Pancreas (tissue), 10 donors: ENCODE results near the gene VAPB. TPM values are rescaled to one million over a fixed set of nuclear protein-coding genes. Genes with fewer than 3 reads are reported as not detected.
A peak's percentile ranks its signal among the peaks of the same experiment; 100 is the strongest.

Experiments used
- ATAC-seq, 4 donors: fragments of 200-7000 bp; cut with Tn5 transposase; one replicate each; pipeline versions ENCODE4 v1.8.0 to v1.9.1; 2020; ENCODE audit warnings: mild to moderate bottlenecking in 4 of 4, moderate library complexity in 4 of 4
- DNase-seq, 6 donors: peaks; one replicate each; pipeline ENCODE4 v3.0.0-alpha.2; 2020
- FAIRE-seq: peaks from 2 replicates; lab custom pipeline; 2012; peaks lifted over from hg19 to GRCh38; lab: Jason Lieb, UNC
- H3K27ac ChIP-seq, 4 donors: fragments of 200-600 bp; sonication (generic); 1 replicate in 3 of 4; 2 replicates in 1 of 4; pipeline versions ENCODE4 v1.5.0 to v1.8.0; 2020
- H3K27me3 ChIP-seq, 4 donors: fragments of 200-600 bp; one replicate each; pipeline ENCODE4 v1.8.0; 2021
- H3K36me3 ChIP-seq, 3 donors: fragments of 200-600 bp; sonication (generic) in 1 of 3; one replicate each; pipeline versions ENCODE4 v1.5.0 to v1.8.0; 2020 to 2021
- H3K4me1 ChIP-seq, 3 donors: fragments of 200-600 bp; one replicate each; pipeline ENCODE4 v1.8.0; 2021
- H3K4me3 ChIP-seq, 4 donors: fragments of 200-600 bp; sonication (generic) in 2 of 4; one replicate each; pipeline versions ENCODE4 v1.5.0 to v1.8.0; 2020 to 2021
- H3K9me3 ChIP-seq, 4 donors: fragments of 200-600 bp; one replicate each; pipeline ENCODE4 v1.8.0; 2021
- WGBS, 2 donors: extraction: QIAGEN DNeasy Blood & Tissue Kit; methylation state at CpG; one replicate each; pipeline ENCODE4 v1.1.7; 2013; 5-methylcytosine and 5-hydroxymethylcytosine counted together
- intact Hi-C, 3 donors: fragments of 100-400 bp; cut with DNase I; formaldehyde crosslinking; loops; one replicate each; pipeline versions ENCODE4 v1.11.1 to v1.14.2; 2022
- polyA plus RNA-seq, 2 donors: library from polyadenylated mRNA; stranded (reverse); fragments of 200-250 nt; gene quantifications; one replicate each; pipeline ENCODE4 v1.2.3, GENCODE V29; 2013
- total RNA-seq, 6 donors: library from RNA; stranded (reverse); fragmentation: NEBNext Ultra II Directional in 4 of 6; extraction: Animal tissue kit (Norgen Biotek cat#: 25700) in 4 of 6; gene quantifications; one replicate each; pipeline versions ENCODE4 v1.2.1 to v1.2.4, GENCODE V29; 2021 to 2023
- TF ChIP-seq, protein P1 (sequence below), 4 donors: fragments of 200-600 bp; sonication (generic) in 3 of 4; IDR thresholded peaks; one replicate each; pipeline versions ENCODE4 v1.5.0 to v1.8.0; 2021; ENCODE audit warnings: antibody characterized with exemption in 4 of 4
- donor health status: healthy with polysubstance abuse.
- donor health status: DM: no; HTN: no; CAD: no; lungs with moderate emphysema.
- donor health status: DM: no; HTN: no; CAD: no.
- donor health status: control.
- donor health status: control.
- donor health status: Bipolar disorder and iron deficiency.
- donor health status: DM: yes; HTN: yes; CAD: no.
- donor health status: DM: no; HTN: no; CAD: no.
- donor health status: DM: no; HTN: no; CAD: no.
- donor health status: DM: yes; HTN: yes; CAD: no.

The VAPB gene
- total and polyA plus RNA-seq, 8 donors: 9.6 to 30.3 (median 20.6) TPM

DNA sequence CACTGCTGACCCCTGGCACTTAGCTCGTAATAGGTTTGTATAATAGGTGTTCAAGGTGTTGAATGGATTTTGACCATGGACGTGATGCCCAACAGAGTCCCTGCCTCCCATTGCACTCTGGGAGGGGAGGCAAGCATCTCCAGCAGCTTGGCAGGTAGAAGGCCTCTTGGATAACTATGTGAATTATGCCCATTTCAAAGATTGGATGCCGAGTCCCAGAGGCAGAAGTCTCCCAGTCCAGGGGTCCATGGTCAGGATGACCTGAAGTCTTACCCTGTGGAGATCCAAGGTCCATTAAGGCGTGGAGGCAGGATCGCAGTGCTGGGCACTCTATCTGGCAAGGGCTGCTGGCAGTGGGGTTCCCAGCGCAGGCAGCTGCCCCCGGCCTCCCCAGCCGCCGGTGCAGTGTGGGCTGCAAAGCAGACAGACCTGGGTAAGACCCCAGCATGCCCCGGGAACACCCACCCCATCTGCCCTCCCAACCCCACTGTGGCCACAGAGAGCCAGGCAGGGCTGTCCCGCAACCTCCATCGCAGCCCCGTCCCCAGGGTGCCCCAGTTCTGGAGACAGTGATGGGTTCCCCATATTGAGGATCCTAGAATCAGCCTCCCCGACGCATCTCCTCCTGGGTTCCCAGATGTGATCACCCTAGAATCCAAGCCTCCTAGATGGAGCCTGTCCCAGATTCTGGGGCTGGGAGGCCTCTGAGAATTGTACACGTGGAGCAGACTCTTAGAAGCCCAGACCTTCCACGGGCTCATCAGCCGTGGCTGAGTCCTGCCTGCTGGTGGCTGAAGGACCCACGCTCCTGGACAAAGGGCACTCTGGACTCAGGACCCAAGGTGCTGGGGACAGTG is 81.5 kb downstream of the VAPB start:
- WGBS, 2 donors: 81 to 88% methylated on average over 19 of the region's 19 CpGs
- TF ChIP-seq, protein P1, sequence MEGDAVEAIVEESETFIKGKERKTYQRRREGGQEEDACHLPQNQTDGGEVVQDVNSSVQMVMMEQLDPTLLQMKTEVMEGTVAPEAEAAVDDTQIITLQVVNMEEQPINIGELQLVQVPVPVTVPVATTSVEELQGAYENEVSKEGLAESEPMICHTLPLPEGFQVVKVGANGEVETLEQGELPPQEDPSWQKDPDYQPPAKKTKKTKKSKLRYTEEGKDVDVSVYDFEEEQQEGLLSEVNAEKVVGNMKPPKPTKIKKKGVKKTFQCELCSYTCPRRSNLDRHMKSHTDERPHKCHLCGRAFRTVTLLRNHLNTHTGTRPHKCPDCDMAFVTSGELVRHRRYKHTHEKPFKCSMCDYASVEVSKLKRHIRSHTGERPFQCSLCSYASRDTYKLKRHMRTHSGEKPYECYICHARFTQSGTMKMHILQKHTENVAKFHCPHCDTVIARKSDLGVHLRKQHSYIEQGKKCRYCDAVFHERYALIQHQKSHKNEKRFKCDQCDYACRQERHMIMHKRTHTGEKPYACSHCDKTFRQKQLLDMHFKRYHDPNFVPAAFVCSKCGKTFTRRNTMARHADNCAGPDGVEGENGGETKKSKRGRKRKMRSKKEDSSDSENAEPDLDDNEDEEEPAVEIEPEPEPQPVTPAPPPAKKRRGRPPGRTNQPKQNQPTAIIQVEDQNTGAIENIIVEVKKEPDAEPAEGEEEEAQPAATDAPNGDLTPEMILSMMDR (IDR thresholded peaks at IDR 0.05): no peak
- no peak for FAIRE-seq
- Histone ChIP-seq H3K9me3 (no peaks in the 10 kb centered on the region), H3K36me3 (no peaks in the 10 kb centered on the region), H3K4me3 (no peak overlapping the region), H3K27me3 (no peaks in the 10 kb centered on the region), H3K27ac (no peak overlapping the region), H3K4me1 (no peaks in the 10 kb centered on the region)
- no peak for DNase-seq
- intact Hi-C loops: no loop called here
- no peak for ATAC-seq

DNA sequence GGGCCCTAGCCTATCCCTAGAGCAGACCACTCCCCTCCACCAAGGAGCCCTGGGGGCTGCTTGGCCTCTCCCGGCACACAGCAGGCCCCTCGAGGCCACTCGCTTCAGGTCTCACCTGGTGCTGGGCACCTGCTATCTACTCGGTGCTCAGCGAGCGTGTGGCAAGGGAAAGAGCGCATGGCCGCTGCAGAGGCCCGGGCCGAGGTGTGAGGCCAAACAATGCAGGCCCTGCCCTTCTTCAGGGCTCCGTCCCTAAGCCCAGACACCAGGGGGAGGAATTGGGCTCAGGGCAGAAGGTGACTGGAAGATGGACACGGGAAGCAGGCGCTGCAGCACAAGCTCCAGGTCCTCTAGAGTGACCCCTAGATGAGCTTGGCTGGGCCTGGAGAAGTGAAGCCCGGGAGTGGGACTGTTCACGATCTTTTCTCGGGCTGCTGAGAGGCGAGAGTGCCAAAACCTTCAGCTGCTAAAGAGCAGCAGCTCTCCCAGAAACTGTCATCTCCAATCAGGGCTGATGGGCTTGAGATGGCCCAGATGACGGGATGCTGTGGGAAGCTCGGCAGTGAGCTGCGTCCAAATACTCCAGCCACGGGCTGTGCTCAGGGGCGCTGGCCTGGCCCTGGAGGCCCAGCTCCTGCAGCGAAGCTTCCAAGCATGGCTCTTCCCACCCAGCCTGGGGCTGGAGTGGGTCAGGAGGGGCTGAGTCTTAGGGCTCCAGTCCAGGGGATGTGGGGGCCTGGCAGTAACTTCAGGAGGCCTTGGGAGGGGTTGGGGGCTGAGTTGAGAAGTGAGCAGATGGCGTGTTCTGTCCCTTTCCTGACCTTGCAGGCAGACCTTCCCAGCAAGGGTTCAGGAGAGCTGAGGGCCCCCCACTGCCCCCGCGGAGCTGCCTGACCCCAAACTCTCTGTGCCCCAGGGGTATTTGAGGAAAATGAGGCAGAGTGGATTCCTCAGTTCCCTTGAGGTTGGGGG is 82.5 kb downstream of the VAPB start:
- no peaks in the 10 kb centered on the region for H3K36me3 ChIP-seq
- peak in 2 of 4 donors; percentile 24 to 51 for ATAC-seq
- H3K4me3 ChIP-seq: no peak overlapping the region
- 65 to 71% methylated on average over 24 to 26 of the region's 26 CpGs for whole genome bisulfite sequencing, 2 donors
- no peaks in the 10 kb centered on the region for H3K27me3 ChIP-seq
- FAIRE-seq: no peak
- TF ChIP-seq, protein P1 (IDR thresholded peaks at IDR 0.05): no peak
- H3K4me1 ChIP-seq: no peaks in the 10 kb centered on the region
- H3K9me3 ChIP-seq: no peaks in the 10 kb centered on the region
- no peak overlapping the region for H3K27ac ChIP-seq
- DNase-seq: no peak
- intact Hi-C loops: no loop called here

DNA sequence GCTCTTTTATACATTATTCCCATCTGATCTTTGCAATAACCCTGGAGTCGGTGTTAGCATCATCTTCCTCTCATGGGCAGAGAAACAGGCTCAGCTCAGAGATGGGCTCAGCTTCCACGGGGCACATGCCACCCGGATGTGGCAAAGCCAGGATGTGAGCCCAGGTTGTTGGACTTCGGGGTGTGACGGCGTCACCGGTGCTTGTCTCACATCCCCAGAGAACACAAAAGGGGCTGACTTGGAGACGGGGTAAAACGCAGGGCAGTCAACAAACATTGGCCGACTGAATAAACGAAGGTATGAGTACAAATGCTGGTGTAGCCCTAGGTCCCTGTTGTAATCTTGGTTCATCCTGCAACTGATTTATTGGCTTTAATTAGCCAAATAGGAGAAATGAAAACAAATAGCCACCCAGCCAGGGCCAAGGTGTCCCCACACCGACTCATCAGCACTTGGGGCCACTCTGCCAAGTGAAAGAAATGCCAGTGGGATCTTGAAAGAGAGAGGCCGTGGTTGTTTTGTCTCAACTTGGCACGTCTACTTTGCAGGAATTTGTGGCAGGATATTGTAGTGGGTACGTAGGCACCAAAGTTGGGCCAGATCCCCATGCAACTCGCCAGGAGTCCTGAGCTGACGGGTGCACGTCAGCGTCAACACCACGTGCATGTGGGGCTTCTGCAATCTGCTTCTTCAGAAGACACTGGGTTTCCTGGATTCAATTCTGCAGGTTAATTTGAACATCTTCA is 83.4 kb downstream of the VAPB start:
- FAIRE-seq (no peak), DNase-seq (no peak), ATAC-seq (no peak)
- Histone ChIP-seq H3K9me3 (no peaks in the 10 kb centered on the region), H3K27ac (no peak overlapping the region), H3K36me3 (no peaks in the 10 kb centered on the region), H3K27me3 (no peaks in the 10 kb centered on the region), H3K4me1 (no peaks in the 10 kb centered on the region), H3K4me3 (no peak overlapping the region)
- WGBS, 2 donors: 68% methylated on average over 20 of the region's 20 CpGs
- intact Hi-C loops: no loop called here
- TF ChIP-seq, protein P1 (IDR thresholded peaks at IDR 0.05): no peak

DNA sequence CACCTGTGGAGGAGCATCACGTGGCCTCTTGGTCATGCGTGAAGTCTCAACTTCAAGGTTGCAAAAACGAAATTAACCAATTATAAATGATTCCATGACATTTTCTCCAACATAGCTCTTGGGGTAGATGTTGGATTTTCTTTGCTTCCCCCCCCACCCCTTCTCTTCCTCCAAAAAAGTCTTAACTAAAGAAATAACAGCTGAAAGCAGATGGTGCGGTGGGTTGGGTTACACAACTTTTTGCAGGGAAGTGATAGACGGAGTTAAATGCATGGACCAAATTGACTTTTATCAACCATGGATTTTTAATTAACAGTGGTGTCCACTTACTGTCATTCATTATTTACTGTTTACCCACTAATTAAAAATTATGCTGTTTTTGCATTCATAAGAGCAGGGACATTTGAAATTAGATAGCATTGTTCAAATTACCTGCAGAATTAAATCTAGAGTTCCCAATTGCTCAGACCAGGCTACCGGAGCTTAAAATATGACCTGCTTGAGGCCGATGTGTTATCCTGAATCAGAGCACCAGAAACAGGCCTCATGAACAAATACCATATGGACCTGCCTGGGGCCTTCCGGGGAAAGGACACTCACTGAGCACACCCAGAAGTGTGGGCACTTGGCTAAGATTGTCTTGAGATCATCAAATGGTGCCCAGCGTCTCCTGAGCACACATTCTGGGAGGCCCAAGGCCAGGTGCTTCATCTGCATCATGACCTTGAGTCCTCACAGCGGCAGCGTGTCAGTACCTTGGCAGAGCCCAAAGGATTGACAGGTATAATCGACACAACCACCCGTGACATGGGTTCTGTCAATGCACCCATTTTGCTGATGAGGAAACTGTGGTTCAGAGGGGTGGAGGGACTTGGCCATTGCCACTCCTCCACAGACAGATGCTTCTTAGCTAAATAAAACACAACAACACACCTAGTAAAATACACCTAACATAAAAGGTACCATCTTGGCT is 84.7 kb downstream of the VAPB start:
- TF ChIP-seq, protein P1 (IDR thresholded peaks at IDR 0.05): no peak
- intact Hi-C loops: no loop called here
- FAIRE-seq: no peak
- Histone ChIP-seq H3K36me3 (no peaks in the 10 kb centered on the region), H3K4me3 (no peak overlapping the region), H3K27ac (no peak overlapping the region), H3K27me3 (no peaks in the 10 kb centered on the region), H3K4me1 (no peaks in the 10 kb centered on the region), H3K9me3 (no peaks in the 10 kb centered on the region)
- DNase-seq: no peak
- 79 to 82% methylated on average over 13 of the region's 13 CpGs for WGBS, 2 donors
- no peak for ATAC-seq
